ENCODE data around the gene ARID3A. TPM values are rescaled to one million over a fixed set of nuclear protein-coding genes. Genes with fewer than 3 reads are reported as not detected.
A peak's percentile ranks its signal among the peaks of the same experiment; 100 is the strongest.

ARID3A gene
- total and polyA plus RNA-seq, 2 of the 4 experiments (the other 2 are of a cell fraction) = 16.0 to 23.1 TPM

- no peak for TF ChIP-seq MAFK (IDR thresholded peaks at IDR 0.05; ENCODE audit: low read depth, low read length)
- no peak for TF ChIP-seq RFX5 (IDR thresholded peaks at IDR 0.05; ENCODE audit: low read depth, low read length)
- no peak for TF ChIP-seq RAD21 (IDR thresholded peaks at IDR 0.05; ENCODE audit: low read length)
These were observed 54.5 kb downstream of the ARID3A start (continued) for GRCh38 chr19:980133-980998.

DNA sequence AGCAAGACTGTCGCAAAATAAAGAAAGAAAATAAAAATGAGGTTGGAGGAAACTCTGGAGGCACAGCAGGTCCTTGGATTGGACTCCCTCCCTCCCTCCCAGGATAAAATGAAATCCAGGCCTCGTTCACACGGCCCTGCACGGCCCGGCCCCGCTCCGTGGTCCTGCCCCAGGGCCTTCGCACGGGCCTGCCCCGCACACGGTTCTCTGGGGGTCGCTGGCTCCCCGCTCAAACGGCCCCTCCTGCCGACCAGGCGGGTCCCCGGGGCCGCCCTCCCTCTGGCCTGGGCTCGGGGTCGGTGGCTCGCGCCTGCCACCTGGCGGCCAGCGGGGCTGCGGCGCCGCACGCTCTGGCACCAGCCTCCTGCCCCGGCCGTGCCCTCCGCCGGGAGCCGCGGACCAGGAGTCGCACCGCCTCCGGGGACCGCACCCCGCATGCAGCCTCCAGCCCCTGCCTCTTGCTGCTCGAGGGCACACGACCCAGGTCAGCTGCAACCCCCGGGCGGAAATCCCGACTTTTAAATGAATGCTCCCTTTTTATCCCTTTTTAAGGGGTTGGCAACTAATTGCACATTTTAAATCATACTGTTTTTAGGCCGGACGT lies 56.8 kb downstream of the ARID3A start:
- BruUV-seq (replicated peaks) = no TSS peak
- intact Hi-C loops (cut with micrococcal nuclease) = loop anchor here (1.0 to 5.0 kb wide), 4 partner anchors 56 to 205 kb away; partner anchors contain the start of gene ARID3A
- no peak for TF ChIP-seq FOS (IDR thresholded peaks at IDR 0.05; ENCODE audit: low read depth, low read length)
- peak; percentile 92 for TF ChIP-seq SMC3 (IDR thresholded peaks at IDR 0.05; ENCODE audit: low read depth, low read length)
- TF ChIP-seq MAFK (IDR thresholded peaks at IDR 0.05; ENCODE audit: low read depth, low read length) = no peak
- peak; percentile 84 for TF ChIP-seq RAD21 (IDR thresholded peaks at IDR 0.05; ENCODE audit: low read length)
- TF ChIP-seq RCOR1 (IDR thresholded peaks at IDR 0.05; ENCODE audit: insufficient replicate concordance, low read length) = no peak
- TF ChIP-seq CHD1 (IDR thresholded peaks at IDR 0.05; ENCODE audit: low read depth, low read length) = no peak
- TF ChIP-seq RFX5 (IDR thresholded peaks at IDR 0.05; ENCODE audit: low read depth, low read length) = no peak
- TF ChIP-seq MAZ (IDR thresholded peaks at IDR 0.05; ENCODE audit: borderline replicate concordance, low read depth, low read length) = no peak; the same call in 1 of the 2 replicates
- no peak for TF ChIP-seq NFE2L2 (IDR thresholded peaks at IDR 0.05; ENCODE audit: low read depth, low read length)
- no peak for TF ChIP-seq USF2 (IDR thresholded peaks at IDR 0.05; ENCODE audit: low read depth, low read length)
- no peak for TF ChIP-seq CEBPB (IDR thresholded peaks at IDR 0.05; ENCODE audit: low read depth, low read length)
- TF ChIP-seq MXI1 (IDR thresholded peaks at IDR 0.05; ENCODE audit: borderline replicate concordance, low read depth, low read length) = no peak
- no peak for TF ChIP-seq BHLHE40 (IDR thresholded peaks at IDR 0.05; ENCODE audit: low read depth, low read length)

More for the DNA sequence above, 56.8 kb downstream of the ARID3A start:
- H3K18ac ChIP-seq (ENCODE audit: low read depth, low read length) = no peak overlapping the region
- H3K4me1 ChIP-seq (ENCODE audit: control insufficient read depth, insufficient read depth, low read length) = peaks cover 13% of the 10 kb centered on the region
- 0 out of 2 replicates have a peak, but pooled peaks cover 4% of the 10 kb centered on the region for H3K9me1 ChIP-seq (ENCODE audit: insufficient read depth, low read length)
- peaks cover 5 to 37% of the 10 kb centered on the region in 2 experiments for H3K79me1 ChIP-seq (ENCODE audit: low read depth in 1 of 2, low read length in 2 of 2)
- peaks cover 7% of the 10 kb centered on the region; the same call in 1 of the 2 replicates for H4K20me1 ChIP-seq (ENCODE audit: insufficient read depth, low read length)
- peak overlapping the region; percentile 79 for H2BK120ac ChIP-seq (ENCODE audit: low read depth, low read length)
- dilution Hi-C loops (cut with HindIII; ENCODE audit: low sequenced_read_pairs, unreplicated experiment) = no loop called here
- H4K8ac ChIP-seq (ENCODE audit: low read depth in 2 of 2, low read length in 2 of 2) = peak overlapping the region; percentile 80 to 100
- in situ Hi-C loops (cut with MboI; ENCODE audit: low sequenced_read_pairs) = loop anchor here (5.0 to 10.0 kb wide), 2 partner anchors 60 to 218 kb away; no protein-coding TSS in a partner anchor
- peak overlapping the region; percentile 61 for H3K4ac ChIP-seq (ENCODE audit: low read depth, low read length)
- peak overlapping the region; percentile 36; the same call in 1 of the 2 replicates for H3K27ac ChIP-seq (ENCODE audit: insufficient read depth, low read length)
- H3K56ac ChIP-seq (ENCODE audit: extremely low read depth, insufficient read depth, low read length) = no peak overlapping the region
- CTCF ChIA-PET = interaction anchor here (1.3 kb wide), 1 partner anchor 55 kb away, joined by 3 read pairs; no protein-coding TSS in a partner anchor
- no peak overlapping the region for H3K9ac ChIP-seq (ENCODE audit: low read depth, low read length)
- H3K27me3 ChIP-seq (ENCODE audit: control insufficient read depth, insufficient read depth, low read length) = no peaks in the 10 kb centered on the region
- DNase-seq = peak; percentile 31
- POLR2A ChIA-PET (ENCODE audit: unreplicated experiment) = no interaction called here
- peak overlapping the region; percentile 56; the same call in 1 of the 2 replicates for H3K23ac ChIP-seq (ENCODE audit: low read depth, low read length)
- H4K5ac ChIP-seq (ENCODE audit: low read depth, low read length) = no peak overlapping the region
- H4K91ac ChIP-seq (ENCODE audit: insufficient read depth, low read depth, low read length) = 0 out of 2 replicates have a peak overlapping the region, but pooled peaks have one; percentile 51
- 0 out of 2 replicates have a peak overlapping the region, but pooled peaks have one; percentile 14 for H2BK20ac ChIP-seq (ENCODE audit: low read depth, low read length)
- peak overlapping the region; percentile 70 for H2BK5ac ChIP-seq (ENCODE audit: low read depth, low read length, poor library complexity, severe bottlenecking)
- H2AK5ac ChIP-seq (ENCODE audit: low read depth, low read length) = peak overlapping the region; percentile 28; the same call in 1 of the 2 replicates
- H2BK15ac ChIP-seq (ENCODE audit: low read depth, low read length) = no peak overlapping the region; the same call in 2 of the 3 replicates
- H2AFZ ChIP-seq (replicated peaks; ENCODE audit: low read length, poor library complexity) = peak overlapping the region; percentile 97
- 1% methylated on average over 14 of the region's 46 CpGs; no CpG with 5 or more reads in 1 of the 2 experiments for WGBS, 2 experiments (ENCODE audit: extremely low coverage in 2 of 2, insufficient read length in 1 of 2)
- peak overlapping the region; percentile 59 for H3K4me3 ChIP-seq (ENCODE audit: insufficient read depth, low read depth, low read length)
- no peaks in the 10 kb centered on the region for H3K9me3 ChIP-seq (ENCODE audit: control insufficient read depth, insufficient read depth, low read length)
- no peak overlapping the region; the same call in 1 of the 2 replicates for H3K14ac ChIP-seq (replicated peaks; ENCODE audit: low read depth, low read length)
- H3K4me2 ChIP-seq (ENCODE audit: low read depth, low read length) = peak overlapping the region; percentile 92
- H2AK9ac ChIP-seq (replicated peaks; ENCODE audit: low read depth, low read length, poor library complexity) = peak overlapping the region; percentile 70
- H3K36me3 ChIP-seq (ENCODE audit: control insufficient read depth, insufficient read depth, low read length) = peaks cover 13% of the 10 kb centered on the region
- ATAC-seq (ENCODE audit: low read depth) = peak; percentile 81

Measured in IMR-90 (cell line).